Middle frontal gyrus (tissue), 1 donor: ENCODE data around the gene MAMDC4.
"Not testable (repeated sequence)": the region's sequence is repeated elsewhere in the genome, so short reads cannot be mapped to it uniquely, and the experiment has no call there.

ENCODE experiments used
- DNase-seq: peaks from one replicate; pipeline ENCODE4 v3.0.0-alpha.2; 2015; ENCODE audit warnings: low spot score; ENCODE audit errors: extremely low spot score

The MAMDC4 gene

GRCh38 chr9:136838314-136839228 lies 13.6 kb upstream of the MAMDC4 start:
- DNase-seq, result no peak

- no peak for DNase-seq
Observed at GRCh38 chr9:136839229-136840139, 12.7 kb upstream of the MAMDC4 start.

- DNase-seq, result no peak
Observed at GRCh38 chr9:136840140-136840876, 11.8 kb upstream of the MAMDC4 start.

- peak; percentile 78 for DNase-seq
Observed at GRCh38 chr9:136840877-136841645, 11.1 kb upstream of the MAMDC4 start.

GRCh38 chr9:136841646-136842379 lies 10.3 kb upstream of the MAMDC4 start:
- DNase-seq, result not testable (repeated sequence)

- DNase-seq, result peak; percentile 78
Observed at GRCh38 chr9:136842380-136842948, 9.7 kb upstream of the MAMDC4 start, which contains the start of gene AJM1. Gene AJM1 (plus strand): TSS chr9:136842478. CDS start chr9:136844415, 1,937 bp downstream.

- not testable (repeated sequence) for DNase-seq
Observed at GRCh38 chr9:136843159-136843800, 8.9 kb upstream of the MAMDC4 start.

GRCh38 chr9:136843801-136844740 lies 8.1 kb upstream of the MAMDC4 start:
- DNase-seq, result not testable (repeated sequence)

GRCh38 chr9:136844761-136845464 lies 7.2 kb upstream of the MAMDC4 start:
- no peak for DNase-seq

- DNase-seq, result no peak
Observed at GRCh38 chr9:136845465-136846260, 6.5 kb upstream of the MAMDC4 start.

- no peak for DNase-seq
Observed at GRCh38 chr9:136846376-136847087, 5.6 kb upstream of the MAMDC4 start.

GRCh38 chr9:136847088-136847825 lies 4.9 kb upstream of the MAMDC4 start:
- DNase-seq, result no peak

GRCh38 chr9:136847826-136848392 lies 4.2 kb upstream of the MAMDC4 start:
- DNase-seq, result no peak

GRCh38 chr9:136848393-136849037 lies 3.6 kb upstream of the MAMDC4 start:
- no peak for DNase-seq
